ENCODE results near the gene PFKFB2. TPM values are rescaled to one million over a fixed set of nuclear protein-coding genes. Genes with fewer than 3 reads are reported as not detected.

Gene PFKFB2
- total RNA-seq, 1 experiment from 2014 or later: 28.0 TPM

- H3K9me2 ChIP-seq (ENCODE audit: insufficient read depth): no peaks in the 10 kb centered on the region
- TF ChIP-seq EZH2 (IDR thresholded peaks at IDR 0.05; ENCODE audit: low read depth): no peak
- no peak for TF ChIP-seq CTCF (conservative IDR thresholded peaks at IDR 0.05)
- no peak for DNase-seq
- intact Hi-C loops (cut with micrococcal nuclease; ENCODE audit: unreplicated experiment): no loop called here
- CTCF ChIA-PET: interaction anchor here (3.0 kb wide), 1 partner anchor 11 kb away, joined by 11 read pairs; no protein-coding TSS in a partner anchor
- no peak overlapping the region for H2AFZ ChIP-seq
- H3K4me3 ChIP-seq: no peak overlapping the region
- H3K79me2 ChIP-seq (ENCODE audit: low read depth): no peaks in the 10 kb centered on the region
- POLR2A ChIA-PET (ENCODE audit: unreplicated experiment): interaction anchor here (0.6 to 0.7 kb wide), 4 partner anchors 9 to 313 kb away, joined by 3 to 8 read pairs (median 4); no protein-coding TSS in a partner anchor
- H3K9me3 ChIP-seq (ENCODE audit: insufficient read depth, low read depth): no peaks in the 10 kb centered on the region
- BruUV-seq (replicated peaks): no TSS peak
- H3K27me3 ChIP-seq (ENCODE audit: insufficient read depth, low read depth): no peaks in the 10 kb centered on the region
- H4K20me1 ChIP-seq (ENCODE audit: insufficient read depth): no peaks in the 10 kb centered on the region
- peaks cover 35% of the 10 kb centered on the region for H3K4me1 ChIP-seq (replicated peaks; ENCODE audit: insufficient read depth)
- no peak overlapping the region for H3K27ac ChIP-seq
- no peak overlapping the region for H3K4me2 ChIP-seq
- H3K36me3 ChIP-seq (ENCODE audit: low read depth): no peaks in the 10 kb centered on the region
- no peaks in the 10 kb centered on the region for H3F3A ChIP-seq (ENCODE audit: insufficient read depth, low read depth)
These were observed 35.2 kb upstream of the PFKFB2 start for GRCh38 chr1:207017615-207018559.

GRCh38 chr1:207018707-207019106 is 34.4 kb upstream of the PFKFB2 start:
- POLR2A ChIA-PET (ENCODE audit: unreplicated experiment): interaction anchor here (0.6 kb wide), 1 partner anchor 10 kb away, joined by 8 read pairs; no protein-coding TSS in a partner anchor

More at GRCh38 chr1:207018707-207019106, 34.4 kb upstream of the PFKFB2 start:
- Histone ChIP-seq H2AFZ (no peak overlapping the region), H3K27me3 (ENCODE audit: insufficient read depth, low read depth) (no peaks in the 10 kb centered on the region), H3K4me1 (replicated peaks; ENCODE audit: insufficient read depth) (peaks cover 38% of the 10 kb centered on the region), H3F3A (ENCODE audit: insufficient read depth, low read depth) (no peaks in the 10 kb centered on the region; the same call in 1 of the 2 replicates), H3K4me2 (no peak overlapping the region), H4K20me1 (ENCODE audit: insufficient read depth) (no peaks in the 10 kb centered on the region), H3K27ac (no peak overlapping the region), H3K79me2 (ENCODE audit: low read depth) (no peaks in the 10 kb centered on the region), H3K9me2 (ENCODE audit: insufficient read depth) (no peaks in the 10 kb centered on the region), H3K36me3 (ENCODE audit: low read depth) (no peaks in the 10 kb centered on the region), H3K4me3 (no peak overlapping the region), H3K9me3 (ENCODE audit: insufficient read depth, low read depth) (no peaks in the 10 kb centered on the region)
- TF ChIP-seq CTCF (conservative IDR thresholded peaks at IDR 0.05) (no peak), EZH2 (IDR thresholded peaks at IDR 0.05; ENCODE audit: low read depth) (no peak)
- no TSS peak for BruUV-seq (replicated peaks)
- intact Hi-C loops (cut with micrococcal nuclease; ENCODE audit: unreplicated experiment): no loop called here
- no peak for DNase-seq
- CTCF ChIA-PET: interaction anchor here (0.8 to 3.0 kb wide), 2 partner anchors 12 to 35 kb away, joined by 4 to 11 read pairs; no protein-coding TSS in a partner anchor
